Measurements from ENCODE around the gene CLCN5. TPM values are rescaled to one million over a fixed set of nuclear protein-coding genes. Genes with fewer than 3 reads are reported as not detected.
A peak's percentile ranks its signal among the peaks of the same experiment; 100 is the strongest.

CLCN5 gene
- total RNA-seq = 96.9 TPM

- DNase-seq = peak; percentile 98
These were observed at the start of gene CLCN5 for GRCh38 chrX:49922291-49923241. TSS of gene CLCN5 (plus strand) at chrX:49922596. CDS start at chrX:49925299, 2,703 bp downstream.

GRCh38 chrX:49876750-49877149 is 45.6 kb upstream of the CLCN5 start:
- DNase-seq = peak; percentile 55

GRCh38 chrX:49877397-49878101 is 44.8 kb upstream of the CLCN5 start:
- no peak for DNase-seq

- DNase-seq = peak; percentile 22
These were observed 44.1 kb upstream of the CLCN5 start for GRCh38 chrX:49878128-49878833.

GRCh38 chrX:49878834-49879655 is 43.4 kb upstream of the CLCN5 start, which contains the start of gene USP27X:
TSS of gene USP27X (plus strand) at chrX:49879484. CDS start at chrX:49880308, 824 bp downstream.
- DNase-seq = peak; percentile 86

- DNase-seq = no peak
These were observed 42.6 kb upstream of the CLCN5 start for GRCh38 chrX:49879656-49880277.

GRCh38 chrX:49880668-49881067 is 41.7 kb upstream of the CLCN5 start:
- DNase-seq = no peak

- peak; percentile 59 for DNase-seq
These were observed 38.0 kb upstream of the CLCN5 start for GRCh38 chrX:49884290-49884862.

GRCh38 chrX:49892542-49892941 is 29.9 kb upstream of the CLCN5 start:
- no peak for DNase-seq

GRCh38 chrX:49896951-49897350 is 25.4 kb upstream of the CLCN5 start:
- DNase-seq = no peak

- no peak for DNase-seq
These were observed 21.3 kb upstream of the CLCN5 start for GRCh38 chrX:49901048-49901447.

- DNase-seq = no peak
These were observed 12.1 kb upstream of the CLCN5 start for GRCh38 chrX:49910344-49910743.

- no peak for DNase-seq
These were observed 10.3 kb upstream of the CLCN5 start for GRCh38 chrX:49912086-49912485.

GRCh38 chrX:49912861-49913260 is 9.5 kb upstream of the CLCN5 start:
- no peak for DNase-seq

GRCh38 chrX:49915361-49916222 is 6.8 kb upstream of the CLCN5 start:
- DNase-seq = peak; percentile 71

- DNase-seq = peak; percentile 56
These were observed 2.8 kb upstream of the CLCN5 start for GRCh38 chrX:49919617-49920016.

- no peak for DNase-seq
These were observed 1.3 kb upstream of the CLCN5 start for GRCh38 chrX:49921109-49921508.

- DNase-seq = peak; percentile 61
These were observed 2.8 kb downstream of the CLCN5 start for GRCh38 chrX:49925176-49925575.

- peak; percentile 64 for DNase-seq
These were observed 7.6 kb downstream of the CLCN5 start for GRCh38 chrX:49930039-49930438.

- DNase-seq = no peak
These were observed 10.4 kb downstream of the CLCN5 start for GRCh38 chrX:49932791-49933190.

Measured in tongue (tissue), 2 donors.